ENCODE results near the gene NUP42. TPM values are rescaled to one million over a fixed set of nuclear protein-coding genes. Genes with fewer than 3 reads are reported as not detected.

The NUP42 gene
- total and polyA plus RNA-seq, 2 experiments from 2014 or later = 23.6 to 47.9 TPM

GRCh38 chr7:23136216-23136615, 45.6 kb upstream of the NUP42 start:
- WGBS (ENCODE audit: low lambda C conversion rate, missing lambda C conversion rate) = 58% methylated on average over 1 of the region's 1 CpG
- Histone ChIP-seq H3K27me3 (no peaks in the 10 kb centered on the region), H2AFZ (no peak overlapping the region), H3K4me2 (no peak overlapping the region), H3K79me2 (no peaks in the 10 kb centered on the region), H3K9me2 (replicated peaks; ENCODE audit: insufficient read depth) (no peaks in the 10 kb centered on the region), H4K20me1 (ENCODE audit: insufficient read depth, poor library complexity, severe bottlenecking) (no peaks in the 10 kb centered on the region), H3K4me1 (ENCODE audit: insufficient read depth) (no peaks in the 10 kb centered on the region), H3K36me3 (replicated peaks; ENCODE audit: insufficient read depth, low read depth) (no peaks in the 10 kb centered on the region), H3K4me3 (no peak overlapping the region), H3K9me3 (ENCODE audit: low read depth) (no peaks in the 10 kb centered on the region), H3K27ac (no peak overlapping the region)
- TF ChIP-seq EZH2phosphoT487 (IDR thresholded peaks at IDR 0.05; ENCODE audit: low read depth, severe bottlenecking, unreplicated experiment) = no peak
- no peak for TF ChIP-seq CTCF (IDR thresholded peaks at IDR 0.05; ENCODE audit: poor library complexity)
- no peak for TF ChIP-seq EZH2 (IDR thresholded peaks at IDR 0.05; ENCODE audit: borderline replicate concordance)
- DNase-seq (ENCODE audit: low spot score) = no peak

- Histone ChIP-seq H3K4me3 (no peak overlapping the region), H3K36me3 (replicated peaks; ENCODE audit: insufficient read depth, low read depth) (no peaks in the 10 kb centered on the region), H3K79me2 (no peaks in the 10 kb centered on the region), H3K4me1 (ENCODE audit: insufficient read depth) (peaks cover 3% of the 10 kb centered on the region), H3K9me3 (ENCODE audit: low read depth) (no peaks in the 10 kb centered on the region), H2AFZ (no peak overlapping the region), H3K27ac (no peak overlapping the region), H4K20me1 (ENCODE audit: insufficient read depth, poor library complexity, severe bottlenecking) (no peaks in the 10 kb centered on the region), H3K4me2 (no peak overlapping the region), H3K27me3 (no peaks in the 10 kb centered on the region), H3K9me2 (replicated peaks; ENCODE audit: insufficient read depth) (no peaks in the 10 kb centered on the region)
- TF ChIP-seq EZH2 (IDR thresholded peaks at IDR 0.05; ENCODE audit: borderline replicate concordance) (no peak), CTCF (IDR thresholded peaks at IDR 0.05; ENCODE audit: poor library complexity) (no peak), EZH2phosphoT487 (IDR thresholded peaks at IDR 0.05; ENCODE audit: low read depth, severe bottlenecking, unreplicated experiment) (no peak)
- DNase-seq (ENCODE audit: low spot score) = no peak
- WGBS (ENCODE audit: low lambda C conversion rate, missing lambda C conversion rate) = 68% methylated on average over 6 of the region's 6 CpGs
Measured at GRCh38 chr7:23157679-23158078, 24.2 kb upstream of the NUP42 start.

GRCh38 chr7:23158546-23158945, 23.3 kb upstream of the NUP42 start:
- no peak for DNase-seq (ENCODE audit: low spot score)

More at GRCh38 chr7:23158546-23158945, 23.3 kb upstream of the NUP42 start:
- Histone ChIP-seq H3K9me3 (ENCODE audit: low read depth) (no peaks in the 10 kb centered on the region), H3K9me2 (replicated peaks; ENCODE audit: insufficient read depth) (no peaks in the 10 kb centered on the region), H3K27me3 (no peaks in the 10 kb centered on the region), H3K36me3 (replicated peaks; ENCODE audit: insufficient read depth, low read depth) (no peaks in the 10 kb centered on the region), H4K20me1 (ENCODE audit: insufficient read depth, poor library complexity, severe bottlenecking) (no peaks in the 10 kb centered on the region), H3K4me2 (no peak overlapping the region), H3K79me2 (no peaks in the 10 kb centered on the region), H2AFZ (no peak overlapping the region), H3K27ac (no peak overlapping the region), H3K4me3 (no peak overlapping the region), H3K4me1 (ENCODE audit: insufficient read depth) (peaks cover 3% of the 10 kb centered on the region)
- TF ChIP-seq CTCF (IDR thresholded peaks at IDR 0.05; ENCODE audit: poor library complexity) (no peak), EZH2 (IDR thresholded peaks at IDR 0.05; ENCODE audit: borderline replicate concordance) (no peak), EZH2phosphoT487 (IDR thresholded peaks at IDR 0.05; ENCODE audit: low read depth, severe bottlenecking, unreplicated experiment) (no peak)
- 98% methylated on average over 2 of the region's 2 CpGs for WGBS (ENCODE audit: low lambda C conversion rate, missing lambda C conversion rate)

Measured in hepatocyte (in vitro differentiated cells).